K562 (cell line): ENCODE measurements around the gene GLIPR2. TPM values are rescaled to one million over a fixed set of nuclear protein-coding genes. Genes with fewer than 3 reads are reported as not detected.

Source experiments
- CBX5 ChIP-seq: IDR thresholded peaks from 2 replicates; pipeline ENCODE4 v1.6.1; 2014; ENCODE audit warnings: low read depth, borderline replicate concordance
- EP300 ChIP-seq: IDR thresholded peaks from 2 replicates; pipeline ENCODE4 v1.6.1; 2012; ENCODE audit warnings: low read length, improper control_type of control experiment
- ETV5 ChIP-seq: sonication (generic); formaldehyde crosslinking; IDR thresholded peaks from 2 replicates; pipeline ENCODE4 v1.4.0; 2020; ENCODE audit warnings: low read depth, mild to moderate bottlenecking, missing genetic modification reagents
- GMEB1 ChIP-seq: fragments of 250-450 bp; sonication (Bioruptor Pico); IDR thresholded peaks from 2 replicates; pipeline ENCODE4 v1.4.0; 2020; ENCODE audit warnings: mild to moderate bottlenecking
- KAT2B ChIP-seq: IDR thresholded peaks from one replicate; pipeline ENCODE4 v1.6.1; 2012; ENCODE audit warnings: low read depth, mild to moderate bottlenecking, control low read depth, inconsistent platforms, low read length, moderate library complexity
- MAX ChIP-seq: sonication (generic); formaldehyde crosslinking; IDR thresholded peaks from 2 replicates; pipeline ENCODE4 v1.9.0; 2022; ENCODE audit warnings: mild to moderate bottlenecking, missing genetic modification reagents
- MXI1 ChIP-seq: IDR thresholded peaks from 2 replicates; pipeline ENCODE4 v1.6.1; 2011; ENCODE audit warnings: low read depth, mild to moderate bottlenecking, improper control_type of control experiment, low read length
- NKRF ChIP-seq: fragments of 450-650 bp; IDR thresholded peaks from 2 replicates; pipeline ENCODE4 v1.6.1; 2016; ENCODE audit warnings: borderline replicate concordance
- NR0B1 ChIP-seq: fragments of 450-650 bp; IDR thresholded peaks from one replicate; pipeline ENCODE4 v1.6.1; 2018; ENCODE audit warnings: mild to moderate bottlenecking, moderate library complexity; ENCODE audit not compliant: partially characterized antibody
- VEZF1 ChIP-seq: fragments of 200-800 bp; sonication (Bioruptor generic); IDR thresholded peaks from 2 replicates; pipeline ENCODE4 v1.6.1; 2017; ENCODE audit warnings: missing genetic modification characterization, missing compliant biosample characterization
- ZHX1 ChIP-seq: fragments of 150-350 bp; conservative IDR thresholded peaks from 2 replicates; pipeline ENCODE4 v1.6.1; 2014; ENCODE audit warnings: low read length
- ZNF311 ChIP-seq: fragments of 250-450 bp; sonication (Bioruptor Pico); IDR thresholded peaks from 2 replicates; pipeline ENCODE4 v1.4.0; 2020; ENCODE audit warnings: mild to moderate bottlenecking, moderate library complexity
- ZNF639 ChIP-seq, 2 experiments: fragments of 200-800 bp in 1 of 2; sonication (Bioruptor generic) in 1 of 2; sonication (generic) in 1 of 2; formaldehyde crosslinking in 1 of 2; IDR thresholded peaks in 1 of 2; conservative IDR thresholded peaks in 1 of 2; 2 replicates each; pipeline versions ENCODE4 v1.5.0 to v1.6.1; 2016 to 2020; ENCODE audit warnings: missing compliant biosample characterization in 1 of 2, missing genetic modification characterization in 1 of 2, missing genetic modification reagents in 1 of 2
- polyA plus RNA-seq, 8 experiments: library from polyadenylated mRNA; depleted of rRNA in 4 of 8; stranded (reverse) in 5 of 8; unstranded in 3 of 8; fragments of >200 nt; fragmentation: Nextera tagmentation in 2 of 8; fragmentation: Illumina TruSeq in 1 of 8; extraction: Ambion mirVana in 2 of 8; extraction: Trizol in 1 of 8; gene quantifications; 2 replicates each; pipeline versions ENCODE4 v1.2.1 to v1.2.3, GENCODE V29; 2011 to 2014; ENCODE audit warnings: inconsistent platforms in 1 of 8, missing spikeins in 1 of 8
- total RNA-seq, 7 experiments: library from RNA; depleted of rRNA in 6 of 7; stranded (reverse); fragments of >200 nt in 6 of 7; fragmentation: Illumina TruSeq in 2 of 7; extraction: Trizol in 2 of 7; gene quantifications; 2 replicates each; pipeline versions ENCODE4 v1.2.1 to v1.2.3, GENCODE V29; 2011 to 2021; ENCODE audit warnings: low replicate concordance in 1 of 7

GLIPR2 gene
- total and polyA plus RNA-seq, 9 of the 15 experiments (the other 6 are each of a cell fraction or from before 2014, with no cell fraction given) = 1.4 to 8.8 (median 2.9) TPM

- TF ChIP-seq NKRF (peak; percentile 66; the same call in 1 of the 2 replicates), VEZF1 (CRISPR knock-in tag) (peak; percentile 79), MXI1 (peak; percentile 30; the same call in 1 of the 2 replicates), KAT2B (no peak), ZHX1 (no peak), ZNF311 (CRISPR knock-in tag) (no peak), CBX5 (no peak), GMEB1 (no peak), NR0B1 (no peak), MAX (CRISPR knock-in tag) (no peak), EP300 (no peak), ZNF639 (CRISPR knock-in tag; conservative IDR thresholded peaks at IDR 0.05 in 1 of 2, IDR thresholded peaks at IDR 0.05 in 1 of 2) (no peak), ETV5 (peak; percentile 77)
These were observed 54.1 kb downstream of the GLIPR2 start, which contains the start of gene CLTA (continued) for GRCh38 chr9:36190388-36191289.
